GM12878 (cell line): ENCODE data around the gene IL20RA. TPM values are rescaled to one million over a fixed set of nuclear protein-coding genes. Genes with fewer than 3 reads are reported as not detected.

Experiments used
- ATAC-seq: fragments of 200-7000 bp; cut with Tn5 transposase; 3 replicates; pipeline ENCODE4 v1.9.1; 2020; ENCODE audit warnings: mild to moderate bottlenecking, moderate library complexity
- BruUV-seq: library from RNA; stranded (reverse); fragments of 400-500 nt; replicated peaks from 2 replicates; lab custom pipeline; 2021; lab: Mats Ljungman, UMichigan
- CTCF ChIA-PET: fragments of 300-600 bp; sonication (Branson Sonifier 250); formaldehyde crosslinking; extraction: SDS; loops from one replicate; lab custom pipeline; 2021; ENCODE audit warnings: inconsistent platforms; lab: Yijun Ruan, JAX
- POLR2A ChIA-PET: fragments of 350-600 bp; formaldehyde crosslinking; extraction: SDS; loops from one replicate; lab custom pipeline; 2021; ENCODE audit warnings: inconsistent platforms; lab: Charles Lee
- RAD21 ChIA-PET: fragments of 300-600 bp; sonication (Branson Sonifier 250); formaldehyde crosslinking; loops from one replicate; lab custom pipeline; 2023; ENCODE audit warnings: antibody characterized with exemption; ENCODE audit not compliant: unreplicated experiment; lab: Charles Lee
- SMC1A ChIA-PET: fragments of 300-600 bp; sonication (Branson Sonifier 250); formaldehyde crosslinking; loops from one replicate; lab custom pipeline; 2023; ENCODE audit not compliant: unreplicated experiment, uncharacterized antibody; lab: Charles Lee
- DNase-seq: peaks from one replicate; pipeline ENCODE4 v3.0.0-alpha.2; 2011; ENCODE audit warnings: low read depth, low spot score
- FAIRE-seq: peaks from 3 replicates; lab custom pipeline; 2011; peaks lifted over from hg19 to GRCh38; lab: Jason Lieb, UNC
- H2AFZ ChIP-seq: 2 replicates; pipeline ENCODE4 v1.6.0; 2011; ENCODE audit warnings: low read depth, low read length, control low read depth; ENCODE audit not compliant: control insufficient read depth
- H3K27ac ChIP-seq: 2 replicates; pipeline ENCODE4 v1.5.1; 2011; ENCODE audit warnings: control low read depth; ENCODE audit not compliant: control insufficient read depth, insufficient read depth
- H3K27me3 ChIP-seq, 2 experiments: replicated peaks in 1 of 2; 2 replicates each; pipeline versions ENCODE4 v1.6.0 to v1.6.1; 2011; ENCODE audit warnings: low read length in 1 of 2; ENCODE audit not compliant: control insufficient read depth in 2 of 2, insufficient read depth in 2 of 2
- H3K36me3 ChIP-seq, 2 experiments: 2 replicates each; pipeline ENCODE4 v1.5.1; 2011; ENCODE audit warnings: low read length in 1 of 2; ENCODE audit not compliant: control insufficient read depth in 2 of 2, insufficient read depth in 2 of 2
- H3K4me1 ChIP-seq: 2 replicates; pipeline ENCODE4 v1.6.1; 2011; ENCODE audit warnings: mild to moderate bottlenecking, low read length, moderate library complexity, mixed read lengths; ENCODE audit not compliant: control insufficient read depth, insufficient read depth
- H3K4me2 ChIP-seq: 2 replicates; pipeline ENCODE4 v1.6.0; 2011; ENCODE audit warnings: control low read depth; ENCODE audit not compliant: control insufficient read depth, insufficient read depth
- H3K4me3 ChIP-seq: fragments of 200-600 bp; sonication (generic); 2 replicates; pipeline ENCODE4 v1.5.1; 2016
- H3K79me2 ChIP-seq: 2 replicates; pipeline ENCODE4 v1.6.0; 2011; ENCODE audit warnings: low read length; ENCODE audit not compliant: control insufficient read depth, insufficient read depth
- H3K9ac ChIP-seq: 2 replicates; pipeline ENCODE4 v1.8.0; 2011; ENCODE audit warnings: low read length, control low read depth, mixed read lengths; ENCODE audit not compliant: control insufficient read depth, insufficient read depth
- H3K9me3 ChIP-seq: replicated peaks from 3 replicates; pipeline ENCODE4 v1.5.1; 2011; ENCODE audit warnings: mild to moderate bottlenecking, low read length; ENCODE audit not compliant: control insufficient read depth, insufficient read depth
- H4K20me1 ChIP-seq: 2 replicates; pipeline ENCODE4 v1.6.0; 2011; ENCODE audit not compliant: control insufficient read depth, insufficient read depth
- CBFB ChIP-seq: IDR thresholded peaks from 2 replicates; pipeline ENCODE4 v1.6.1; 2016; ENCODE audit warnings: antibody characterized with exemption, low read depth
- CHD2 ChIP-seq: IDR thresholded peaks from 2 replicates; pipeline ENCODE4 v1.6.1; 2011; ENCODE audit warnings: low read depth, low read length, improper control_type of control experiment, borderline replicate concordance
- CREB1 ChIP-seq: IDR thresholded peaks from 2 replicates; pipeline ENCODE4 v1.6.1; 2012; ENCODE audit warnings: low read depth, mild to moderate bottlenecking, inconsistent platforms
- CREM ChIP-seq: IDR thresholded peaks from 2 replicates; pipeline ENCODE4 v1.6.1; 2014; ENCODE audit warnings: antibody characterized with exemption, low read depth
- EED ChIP-seq: sonication (generic); IDR thresholded peaks from 2 replicates; pipeline ENCODE4 v1.6.1; 2016; ENCODE audit warnings: antibody characterized with exemption, low read depth
- EZH2 ChIP-seq: IDR thresholded peaks from 2 replicates; pipeline ENCODE4 v1.6.1; 2012; ENCODE audit warnings: low read depth, mild to moderate bottlenecking, control low read depth, inconsistent platforms, low read length, borderline replicate concordance; ENCODE audit not compliant: control insufficient read depth
- FOXK2 ChIP-seq: fragments of 450-650 bp; IDR thresholded peaks from 2 replicates; pipeline ENCODE4 v1.6.1; 2017; ENCODE audit warnings: mild to moderate bottlenecking, moderate library complexity
- GABPA ChIP-seq: IDR thresholded peaks from 2 replicates; pipeline ENCODE4 v1.6.1; 2014; ENCODE audit warnings: antibody characterized with exemption, low read depth, mild to moderate bottlenecking, inconsistent platforms
- IKZF1 ChIP-seq: fragments of 450-650 bp; conservative IDR thresholded peaks from 2 replicates; pipeline ENCODE4 v1.6.1; 2017; ENCODE audit warnings: antibody characterized with exemption, mild to moderate bottlenecking
- KAT2A ChIP-seq: conservative IDR thresholded peaks from 2 replicates; pipeline ENCODE4 v1.6.1; 2011; ENCODE audit warnings: low read depth, low read length; ENCODE audit not compliant: control insufficient read depth
- KLF5 ChIP-seq: fragments of 450-650 bp; IDR thresholded peaks from 2 replicates; pipeline ENCODE4 v1.6.1; 2014; ENCODE audit warnings: mild to moderate bottlenecking; ENCODE audit not compliant: partially characterized antibody
- MTA2 ChIP-seq: fragments of 450-650 bp; IDR thresholded peaks from 2 replicates; pipeline ENCODE4 v1.6.1; 2016; ENCODE audit warnings: low read depth, mild to moderate bottlenecking, moderate library complexity
- NFIC ChIP-seq: IDR thresholded peaks from 2 replicates; pipeline ENCODE4 v1.6.1; 2012; ENCODE audit warnings: low read depth, mild to moderate bottlenecking, inconsistent platforms, low read length, moderate library complexity
- POLR2A ChIP-seq: IDR thresholded peaks from 2 replicates; pipeline ENCODE4 v1.6.1; 2011; ENCODE audit warnings: low read depth, mild to moderate bottlenecking, low read length
- SP1 ChIP-seq: IDR thresholded peaks from one replicate; pipeline ENCODE4 v1.6.1; 2011; ENCODE audit warnings: low read depth, low read length
- SPI1 ChIP-seq: IDR thresholded peaks from 2 replicates; pipeline ENCODE4 v1.6.1; 2011; ENCODE audit warnings: low read depth, mild to moderate bottlenecking, low read length, moderate library complexity, borderline replicate concordance; ENCODE audit not compliant: insufficient read depth
- TARDBP ChIP-seq: IDR thresholded peaks from 2 replicates; pipeline ENCODE4 v1.6.1; 2016; ENCODE audit warnings: borderline replicate concordance
- TBL1XR1 ChIP-seq: IDR thresholded peaks from 2 replicates; pipeline ENCODE4 v1.6.1; 2012; ENCODE audit warnings: low read depth, low read length, improper control_type of control experiment
- YBX1 ChIP-seq: fragments of 450-650 bp; IDR thresholded peaks from 2 replicates; pipeline ENCODE4 v1.6.1; 2016; ENCODE audit warnings: antibody characterized with exemption
- ZNF274 ChIP-seq: IDR thresholded peaks from one replicate; pipeline ENCODE4 v1.8.0; 2011; ENCODE audit not compliant: insufficient read length, insufficient read depth
- WGBS: methylation state at CpG from one replicate; pipeline ENCODE4 v1.1.6; 2016; ENCODE audit warnings: low lambda C conversion rate; ENCODE audit not compliant: insufficient replicate concordance, insufficient coverage; ENCODE audit errors: missing lambda C conversion rate; 5-methylcytosine and 5-hydroxymethylcytosine counted together
- in situ Hi-C: fragments of 300-500 bp; cut with MboI; formaldehyde crosslinking; loops from 9 replicates; pipeline ENCODE4 v1.14.3; 2018; ENCODE audit warnings: mixed read lengths
- intact Hi-C: fragments of 100-400 bp; cut with micrococcal nuclease; formaldehyde crosslinking; loops from one replicate; pipeline ENCODE4 v1.14.2; 2022; ENCODE audit not compliant: unreplicated experiment
- polyA plus RNA-seq, 11 experiments: library from polyadenylated mRNA; depleted of rRNA in 4 of 11; unstranded in 6 of 11; stranded (reverse) in 5 of 11; fragments of >200 nt; fragmentation: Nextera tagmentation in 4 of 11; fragmentation: Illumina TruSeq in 1 of 11; extraction: Ambion mirVana in 4 of 11; extraction: Trizol in 1 of 11; gene quantifications; 1 replicate in 1 of 11; 2 replicates in 10 of 11; pipeline versions ENCODE4 v1.2.1 to v1.2.3, GENCODE V29; 2011 to 2016; ENCODE audit warnings: inconsistent platforms in 2 of 11, missing spikeins in 2 of 11, low read depth in 1 of 11
- total RNA-seq, 4 experiments: library from RNA; depleted of rRNA in 3 of 4; stranded (reverse); fragments of >200 nt in 3 of 4; fragmentation: Illumina TruSeq in 1 of 4; extraction: Trizol in 1 of 4; gene quantifications; 2 replicates each; pipeline versions ENCODE4 v1.2.1 to v1.2.3, GENCODE V29; 2013 to 2021
- TF ChIP-seq, protein P1 (sequence below): fragments of 450-650 bp; IDR thresholded peaks from 2 replicates; pipeline ENCODE4 v1.6.1; 2017; ENCODE audit warnings: low read depth, mild to moderate bottlenecking, moderate library complexity
- TF ChIP-seq, protein P2 (sequence below): fragments of 450-650 bp; conservative IDR thresholded peaks from 2 replicates; pipeline ENCODE4 v1.6.1; 2017; ENCODE audit warnings: mild to moderate bottlenecking, moderate library complexity

IL20RA gene
- total and polyA plus RNA-seq, 10 of the 15 experiments (the other 5 are each of a cell fraction or from before 2014, with no cell fraction given): 0.02 to 0.16 (median 0.09) TPM; not detected in 3

DNA sequence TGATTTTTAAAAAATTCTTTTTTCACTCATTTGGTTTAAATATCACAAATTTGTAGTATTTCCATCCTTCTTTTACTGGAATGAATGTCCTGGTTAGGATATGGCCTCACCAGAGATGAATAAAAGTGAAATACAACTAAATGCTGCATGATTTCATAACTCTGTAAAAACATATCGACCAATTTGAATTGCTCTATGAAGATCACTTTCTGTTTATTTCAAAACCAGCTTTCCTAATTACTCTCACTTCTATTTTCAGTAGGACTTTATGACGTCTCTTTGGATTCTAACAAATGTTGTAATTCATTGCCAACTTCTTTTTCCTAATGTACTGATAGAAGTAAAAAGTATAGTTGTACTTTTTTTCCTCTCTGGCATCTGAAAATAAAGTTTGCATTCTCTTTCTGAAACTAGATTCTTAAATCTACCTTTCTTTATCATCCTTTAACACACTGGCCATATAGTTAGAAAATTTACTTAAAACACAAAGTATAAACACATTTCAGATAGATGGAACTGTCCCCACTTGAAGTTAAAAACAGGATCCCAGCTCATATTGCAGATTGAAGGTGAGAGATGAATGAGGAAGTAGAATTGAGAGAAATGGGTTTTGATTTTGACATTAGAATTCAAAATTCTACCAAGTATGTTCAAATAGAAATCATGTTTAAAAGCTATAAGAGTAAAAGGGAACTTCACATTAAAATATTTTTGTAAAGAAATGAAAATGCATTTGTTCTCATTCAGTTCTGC lies 40.3 kb upstream of the IL20RA start:
- H4K20me1 ChIP-seq: no peaks in the 10 kb centered on the region
- no peak overlapping the region for H3K9ac ChIP-seq
- BruUV-seq: no TSS peak
- peak overlapping the region; percentile 24; the same call in 1 of the 2 replicates for H3K27ac ChIP-seq
- H3K79me2 ChIP-seq: no peaks in the 10 kb centered on the region
- H2AFZ ChIP-seq: peak overlapping the region; percentile 3; the same call in 1 of the 2 replicates
- ChIA-PET SMC1A (interaction anchor here (1.0 to 10.2 kb wide), 19 partner anchors 8 to 568 kb away, joined by 3 to 110 read pairs (median 5); no protein-coding TSS in a partner anchor), RAD21 (interaction anchor here (1.0 to 9.3 kb wide), 12 partner anchors 9 to 620 kb away, joined by 3 to 80 read pairs (median 4); no protein-coding TSS in a partner anchor), CTCF (interaction anchor here (0.7 to 12.9 kb wide), 13 partner anchors 8 to 553 kb away, joined by 3 to 164 read pairs (median 4); no protein-coding TSS in a partner anchor), POLR2A (interaction anchor here (0.6 kb wide), 1 partner anchor 175 kb away, joined by 3 read pairs; no protein-coding TSS in a partner anchor)
- no peaks in the 10 kb centered on the region; the same call in 2 of the 3 replicates for H3K9me3 ChIP-seq
- ATAC-seq: peak; percentile 67
- FAIRE-seq: no peak
- no peaks in the 10 kb centered on the region for H3K27me3 ChIP-seq
- no peak for DNase-seq
- peak overlapping the region; percentile 30; the same call in 1 of the 2 replicates for H3K4me2 ChIP-seq
- H3K4me1 ChIP-seq: peaks cover 26% of the 10 kb centered on the region
- WGBS: 0% methylated on average over 2 of the region's 2 CpGs
- no peak overlapping the region for H3K4me3 ChIP-seq
- no peaks in the 10 kb centered on the region for H3K36me3 ChIP-seq
- in situ Hi-C loops: loop anchor here (5.0 kb wide), 1 partner anchor 332 kb away; no protein-coding TSS in a partner anchor
- intact Hi-C loops: no loop called here
- TF ChIP-seq YBX1 (no peak), CBFB (no peak), CHD2 (no peak), POLR2A (no peak), TBL1XR1 (no peak), ZNF274 (no peak), SPI1 (0 out of 2 replicates have a peak, but pooled peaks have one; percentile 16), MTA2 (peak; percentile 78), SP1 (no peak), TARDBP (no peak), KLF5 (no peak), EED (no peak), EZH2 (no peak), KAT2A (no peak), GABPA (no peak), CREM (peak; percentile 37; the same call in 1 of the 2 replicates), IKZF1 (peak; percentile 51), NFIC (peak; percentile 51; the same call in 1 of the 2 replicates), FOXK2 (no peak), CREB1 (peak; percentile 49; the same call in 1 of the 2 replicates)
- TF ChIP-seq, protein P1, sequence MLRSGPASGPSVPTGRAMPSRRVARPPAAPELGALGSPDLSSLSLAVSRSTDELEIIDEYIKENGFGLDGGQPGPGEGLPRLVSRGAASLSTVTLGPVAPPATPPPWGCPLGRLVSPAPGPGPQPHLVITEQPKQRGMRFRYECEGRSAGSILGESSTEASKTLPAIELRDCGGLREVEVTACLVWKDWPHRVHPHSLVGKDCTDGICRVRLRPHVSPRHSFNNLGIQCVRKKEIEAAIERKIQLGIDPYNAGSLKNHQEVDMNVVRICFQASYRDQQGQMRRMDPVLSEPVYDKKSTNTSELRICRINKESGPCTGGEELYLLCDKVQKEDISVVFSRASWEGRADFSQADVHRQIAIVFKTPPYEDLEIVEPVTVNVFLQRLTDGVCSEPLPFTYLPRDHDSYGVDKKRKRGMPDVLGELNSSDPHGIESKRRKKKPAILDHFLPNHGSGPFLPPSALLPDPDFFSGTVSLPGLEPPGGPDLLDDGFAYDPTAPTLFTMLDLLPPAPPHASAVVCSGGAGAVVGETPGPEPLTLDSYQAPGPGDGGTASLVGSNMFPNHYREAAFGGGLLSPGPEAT: peak; percentile 61; the same call in 1 of the 2 replicates
- TF ChIP-seq, protein P2, sequence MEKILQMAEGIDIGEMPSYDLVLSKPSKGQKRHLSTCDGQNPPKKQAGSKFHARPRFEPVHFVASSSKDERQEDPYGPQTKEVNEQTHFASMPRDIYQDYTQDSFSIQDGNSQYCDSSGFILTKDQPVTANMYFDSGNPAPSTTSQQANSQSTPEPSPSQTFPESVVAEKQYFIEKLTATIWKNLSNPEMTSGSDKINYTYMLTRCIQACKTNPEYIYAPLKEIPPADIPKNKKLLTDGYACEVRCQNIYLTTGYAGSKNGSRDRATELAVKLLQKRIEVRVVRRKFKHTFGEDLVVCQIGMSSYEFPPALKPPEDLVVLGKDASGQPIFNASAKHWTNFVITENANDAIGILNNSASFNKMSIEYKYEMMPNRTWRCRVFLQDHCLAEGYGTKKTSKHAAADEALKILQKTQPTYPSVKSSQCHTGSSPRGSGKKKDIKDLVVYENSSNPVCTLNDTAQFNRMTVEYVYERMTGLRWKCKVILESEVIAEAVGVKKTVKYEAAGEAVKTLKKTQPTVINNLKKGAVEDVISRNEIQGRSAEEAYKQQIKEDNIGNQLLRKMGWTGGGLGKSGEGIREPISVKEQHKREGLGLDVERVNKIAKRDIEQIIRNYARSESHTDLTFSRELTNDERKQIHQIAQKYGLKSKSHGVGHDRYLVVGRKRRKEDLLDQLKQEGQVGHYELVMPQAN: no peak
